ENCODE measurements around the gene CTIF.

Gene CTIF

GRCh38 chr18:48778344-48779011, 239.6 kb downstream of the CTIF start:
- H3K79me1 ChIP-seq (replicated peaks; ENCODE audit: low read length, poor library complexity, severe bottlenecking) = peaks cover 53% of the 10 kb centered on the region
- H2BK5ac ChIP-seq (ENCODE audit: low read depth, low read length, poor library complexity, severe bottlenecking) = no peak overlapping the region
- WGBS = 93% methylated on average over 13 of the region's 13 CpGs
- H3K23ac ChIP-seq (ENCODE audit: low read length in 2 of 2) = no peak overlapping the region
- H2AK5ac ChIP-seq (ENCODE audit: low read length, severe bottlenecking) = peak overlapping the region; percentile 58
- no peaks in the 10 kb centered on the region for H3K9me3 ChIP-seq (ENCODE audit: control insufficient read depth, low read length)
- no peak for DNase-seq
- H2BK120ac ChIP-seq (ENCODE audit: low read depth, low read length) = peak overlapping the region; percentile 20
- H3K4me2 ChIP-seq (ENCODE audit: low read length, poor library complexity, severe bottlenecking) = no peak overlapping the region
- H3K9ac ChIP-seq (ENCODE audit: low read length) = no peak overlapping the region
- peaks cover 0 to 66% of the 10 kb centered on the region in 2 experiments for H3K36me3 ChIP-seq (ENCODE audit: control insufficient read depth in 1 of 2, insufficient read depth in 2 of 2, low read depth in 1 of 2, low read length in 2 of 2)
- no peaks in the 10 kb centered on the region for H3K27me3 ChIP-seq (ENCODE audit: control insufficient read depth in 1 of 2, insufficient read depth in 1 of 2, low read length in 2 of 2)
- H3K14ac ChIP-seq (ENCODE audit: low read length in 2 of 2) = no peak overlapping the region
- H3K27ac ChIP-seq (ENCODE audit: low read length, poor library complexity, severe bottlenecking) = no peak overlapping the region
- no peak overlapping the region for H3K4me3 ChIP-seq (ENCODE audit: insufficient read depth in 1 of 2, low read depth in 1 of 2, low read length in 2 of 2)
- no peak overlapping the region for H4K91ac ChIP-seq (ENCODE audit: low read length)
- H3K4ac ChIP-seq (ENCODE audit: low read depth in 1 of 2, low read length in 2 of 2) = peak overlapping the region in 1 of 2 experiments; percentile 59
- no peak overlapping the region for H2AFZ ChIP-seq (ENCODE audit: low read depth, low read length)
- H4K8ac ChIP-seq (ENCODE audit: low read length) = no peak overlapping the region
- H2BK12ac ChIP-seq (ENCODE audit: low read length in 2 of 2) = peak overlapping the region; percentile 7 to 91
- peak overlapping the region; percentile 11 to 64 for H3K18ac ChIP-seq (ENCODE audit: low read depth in 1 of 2, low read length in 2 of 2)
- H3K4me1 ChIP-seq (ENCODE audit: control insufficient read depth, insufficient read depth, low read depth, low read length) = peaks cover 48% of the 10 kb centered on the region
- peak overlapping the region; percentile 28 for H2BK15ac ChIP-seq (ENCODE audit: low read depth, poor library complexity, severe bottlenecking)

DNA sequence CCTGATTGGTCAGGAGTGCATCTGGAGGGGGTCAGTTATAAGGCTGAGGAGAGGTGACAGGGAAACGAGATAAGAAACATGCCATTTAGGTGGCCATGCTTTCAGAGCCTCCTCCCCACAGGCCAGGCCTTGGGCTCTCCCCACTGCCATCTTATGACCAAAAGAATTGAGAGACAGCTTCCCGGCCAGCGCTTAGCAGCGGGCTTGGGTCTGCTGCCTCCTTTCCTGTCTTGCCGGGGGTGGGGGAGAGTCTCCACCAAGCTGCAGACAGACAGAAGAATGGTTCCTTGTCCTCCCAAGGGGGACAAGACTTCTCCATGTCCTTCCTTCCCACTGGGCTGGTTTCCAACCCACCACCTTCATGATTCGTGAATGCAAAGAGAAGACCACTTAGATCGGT, 240.6 kb downstream of the CTIF start:
- Histone ChIP-seq H3K18ac (ENCODE audit: low read depth in 1 of 2, low read length in 2 of 2) (peak overlapping the region; percentile 22 to 86), H4K8ac (ENCODE audit: low read length) (no peak overlapping the region), H2AFZ (ENCODE audit: low read depth, low read length) (no peak overlapping the region), H2AK5ac (ENCODE audit: low read length, severe bottlenecking) (no peak overlapping the region), H4K91ac (ENCODE audit: low read length) (peak overlapping the region; percentile 55), H3K27ac (ENCODE audit: low read length, poor library complexity, severe bottlenecking) (no peak overlapping the region), H3K36me3 (ENCODE audit: control insufficient read depth in 1 of 2, insufficient read depth in 2 of 2, low read depth in 1 of 2, low read length in 2 of 2) (peaks cover 9 to 66% of the 10 kb centered on the region in 2 experiments), H3K79me1 (replicated peaks; ENCODE audit: low read length, poor library complexity, severe bottlenecking) (peaks cover 51% of the 10 kb centered on the region), H3K9me3 (ENCODE audit: control insufficient read depth, low read length) (no peaks in the 10 kb centered on the region), H3K27me3 (ENCODE audit: control insufficient read depth in 1 of 2, insufficient read depth in 1 of 2, low read length in 2 of 2) (no peaks in the 10 kb centered on the region), H3K4me1 (ENCODE audit: control insufficient read depth, insufficient read depth, low read depth, low read length) (peaks cover 51% of the 10 kb centered on the region), H2BK5ac (ENCODE audit: low read depth, low read length, poor library complexity, severe bottlenecking) (no peak overlapping the region), H3K23ac (ENCODE audit: low read length in 2 of 2) (no peak overlapping the region), H3K4ac (ENCODE audit: low read depth in 1 of 2, low read length in 2 of 2) (peak overlapping the region in 1 of 2 experiments; percentile 12), H2BK120ac (ENCODE audit: low read depth, low read length) (peak overlapping the region; percentile 45), H3K14ac (ENCODE audit: low read length in 2 of 2) (peak overlapping the region in 1 of 2 experiments; percentile 64), H2BK15ac (ENCODE audit: low read depth, poor library complexity, severe bottlenecking) (no peak overlapping the region), H3K4me3 (ENCODE audit: insufficient read depth in 1 of 2, low read depth in 1 of 2, low read length in 2 of 2) (no peak overlapping the region), H2BK12ac (ENCODE audit: low read length in 2 of 2) (peak overlapping the region; percentile 57 to 86), H3K9ac (ENCODE audit: low read length) (no peak overlapping the region), H3K4me2 (ENCODE audit: low read length, poor library complexity, severe bottlenecking) (no peak overlapping the region)
- WGBS = 89% methylated on average over 7 of the region's 7 CpGs
- DNase-seq = no peak

DNA sequence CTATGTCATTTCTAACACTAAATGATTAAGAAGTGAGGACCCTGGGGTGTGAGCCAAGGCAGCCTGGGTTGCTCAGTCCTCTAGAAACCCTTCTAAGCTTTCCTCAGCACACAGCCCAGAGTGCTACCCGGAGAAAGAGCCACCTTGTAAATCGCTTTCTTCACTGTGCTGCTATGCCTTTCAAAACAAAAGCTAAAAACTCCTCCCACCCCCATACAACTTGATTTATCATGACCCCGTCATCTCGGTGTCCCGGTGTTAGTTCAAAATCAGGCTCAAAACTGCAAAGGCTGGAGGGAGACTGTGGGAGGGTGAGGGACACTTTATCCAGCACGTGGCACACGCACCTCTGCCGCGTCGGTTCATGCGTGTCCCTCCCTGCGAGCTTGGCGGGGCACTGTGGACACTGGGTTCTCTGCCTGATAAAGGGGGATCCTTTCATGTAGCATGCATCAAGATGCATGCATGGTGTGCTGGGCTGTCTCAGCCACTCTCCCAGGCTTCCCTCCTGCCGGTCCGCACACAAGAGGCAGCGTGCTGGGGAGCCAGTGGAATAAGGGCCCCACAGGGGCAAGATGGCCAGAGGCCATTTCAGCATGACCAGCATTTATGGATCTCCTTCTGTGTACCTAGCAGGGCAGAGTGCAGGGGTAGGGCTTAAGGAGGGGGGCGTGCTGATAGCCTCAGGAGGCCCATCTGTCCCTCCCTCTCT, 241.5 kb downstream of the CTIF start:
- DNase-seq = peak; percentile 33
- Histone ChIP-seq H2BK5ac (ENCODE audit: low read depth, low read length, poor library complexity, severe bottlenecking) (no peak overlapping the region), H3K79me1 (replicated peaks; ENCODE audit: low read length, poor library complexity, severe bottlenecking) (peaks cover 50% of the 10 kb centered on the region), H2BK12ac (ENCODE audit: low read length in 2 of 2) (peak overlapping the region; percentile 88 to 99), H4K91ac (ENCODE audit: low read length) (peak overlapping the region; percentile 88), H3K27ac (ENCODE audit: low read length, poor library complexity, severe bottlenecking) (no peak overlapping the region), H3K27me3 (ENCODE audit: control insufficient read depth in 1 of 2, insufficient read depth in 1 of 2, low read length in 2 of 2) (no peaks in the 10 kb centered on the region), H3K4me1 (ENCODE audit: control insufficient read depth, insufficient read depth, low read depth, low read length) (peaks cover 51% of the 10 kb centered on the region), H3K18ac (ENCODE audit: low read depth in 1 of 2, low read length in 2 of 2) (peak overlapping the region; percentile 67 to 86), H3K14ac (ENCODE audit: low read length in 2 of 2) (peak overlapping the region in 1 of 2 experiments; percentile 76), H3K9ac (ENCODE audit: low read length) (peak overlapping the region; percentile 80), H3K4me3 (ENCODE audit: insufficient read depth in 1 of 2, low read depth in 1 of 2, low read length in 2 of 2) (peak overlapping the region in 1 of 2 experiments; percentile 19), H3K36me3 (ENCODE audit: control insufficient read depth in 1 of 2, insufficient read depth in 2 of 2, low read depth in 1 of 2, low read length in 2 of 2) (peaks cover 12 to 69% of the 10 kb centered on the region in 2 experiments), H3K9me3 (ENCODE audit: control insufficient read depth, low read length) (no peaks in the 10 kb centered on the region), H4K8ac (ENCODE audit: low read length) (peak overlapping the region; percentile 29), H3K4me2 (ENCODE audit: low read length, poor library complexity, severe bottlenecking) (no peak overlapping the region), H3K23ac (ENCODE audit: low read length in 2 of 2) (no peak overlapping the region), H2AK5ac (ENCODE audit: low read length, severe bottlenecking) (peak overlapping the region; percentile 34), H2BK15ac (ENCODE audit: low read depth, poor library complexity, severe bottlenecking) (no peak overlapping the region), H2AFZ (ENCODE audit: low read depth, low read length) (no peak overlapping the region), H2BK120ac (ENCODE audit: low read depth, low read length) (peak overlapping the region; percentile 45), H3K4ac (ENCODE audit: low read depth in 1 of 2, low read length in 2 of 2) (peak overlapping the region; percentile 62 to 85)
- WGBS = 70% methylated on average over 17 of the region's 17 CpGs

DNA sequence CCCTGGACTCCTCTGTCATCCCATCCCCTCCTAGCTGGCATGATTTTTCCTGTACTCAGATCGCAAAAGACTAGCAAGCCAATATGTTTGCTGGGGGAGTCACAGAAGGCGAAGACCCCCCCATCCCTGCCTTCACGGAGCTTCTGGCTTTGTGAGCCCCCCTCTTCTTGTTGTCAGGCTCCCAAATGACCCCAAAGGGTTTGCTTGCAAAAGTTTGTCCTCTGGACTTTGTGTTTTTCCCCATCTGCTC, 242.0 kb downstream of the CTIF start:
- no peak for DNase-seq
- no peak overlapping the region for H3K4me2 ChIP-seq (ENCODE audit: low read length, poor library complexity, severe bottlenecking)
- H2BK12ac ChIP-seq (ENCODE audit: low read length in 2 of 2) = peak overlapping the region; percentile 88 to 99
- peak overlapping the region; percentile 9 for H2BK120ac ChIP-seq (ENCODE audit: low read depth, low read length)
- H3K27me3 ChIP-seq (ENCODE audit: control insufficient read depth in 1 of 2, insufficient read depth in 1 of 2, low read length in 2 of 2) = no peaks in the 10 kb centered on the region
- no peak overlapping the region for H3K27ac ChIP-seq (ENCODE audit: low read length, poor library complexity, severe bottlenecking)
- H3K18ac ChIP-seq (ENCODE audit: low read depth in 1 of 2, low read length in 2 of 2) = peak overlapping the region; percentile 67 to 86
- peak overlapping the region in 1 of 2 experiments; percentile 37 for H3K4me3 ChIP-seq (ENCODE audit: insufficient read depth in 1 of 2, low read depth in 1 of 2, low read length in 2 of 2)
- no peak overlapping the region for H2BK15ac ChIP-seq (ENCODE audit: low read depth, poor library complexity, severe bottlenecking)
- H2AFZ ChIP-seq (ENCODE audit: low read depth, low read length) = no peak overlapping the region
- peaks cover 15 to 69% of the 10 kb centered on the region in 2 experiments for H3K36me3 ChIP-seq (ENCODE audit: control insufficient read depth in 1 of 2, insufficient read depth in 2 of 2, low read depth in 1 of 2, low read length in 2 of 2)
- H3K9ac ChIP-seq (ENCODE audit: low read length) = peak overlapping the region; percentile 80
- peak overlapping the region in 1 of 2 experiments; percentile 76 for H3K14ac ChIP-seq (ENCODE audit: low read length in 2 of 2)
- no peak overlapping the region for H2BK5ac ChIP-seq (ENCODE audit: low read depth, low read length, poor library complexity, severe bottlenecking)
- peaks cover 50% of the 10 kb centered on the region for H3K79me1 ChIP-seq (replicated peaks; ENCODE audit: low read length, poor library complexity, severe bottlenecking)
- H4K91ac ChIP-seq (ENCODE audit: low read length) = no peak overlapping the region
- peak overlapping the region; percentile 66 for H4K8ac ChIP-seq (ENCODE audit: low read length)
- WGBS = 56% methylated on average over 3 of the region's 3 CpGs
- no peak overlapping the region for H3K23ac ChIP-seq (ENCODE audit: low read length in 2 of 2)
- peaks cover 47% of the 10 kb centered on the region for H3K4me1 ChIP-seq (ENCODE audit: control insufficient read depth, insufficient read depth, low read depth, low read length)
- no peaks in the 10 kb centered on the region for H3K9me3 ChIP-seq (ENCODE audit: control insufficient read depth, low read length)
- H2AK5ac ChIP-seq (ENCODE audit: low read length, severe bottlenecking) = no peak overlapping the region
- H3K4ac ChIP-seq (ENCODE audit: low read depth in 1 of 2, low read length in 2 of 2) = peak overlapping the region in 1 of 2 experiments; percentile 85

Data from mesenchymal stem cell (in vitro differentiated cells and primary cell).